Measurements from ENCODE around the gene DGCR2. TPM values are rescaled to one million over a fixed set of nuclear protein-coding genes. Genes with fewer than 3 reads are reported as not detected.

Gene DGCR2
- total RNA-seq, 1 donor = 31.2 TPM

DNA sequence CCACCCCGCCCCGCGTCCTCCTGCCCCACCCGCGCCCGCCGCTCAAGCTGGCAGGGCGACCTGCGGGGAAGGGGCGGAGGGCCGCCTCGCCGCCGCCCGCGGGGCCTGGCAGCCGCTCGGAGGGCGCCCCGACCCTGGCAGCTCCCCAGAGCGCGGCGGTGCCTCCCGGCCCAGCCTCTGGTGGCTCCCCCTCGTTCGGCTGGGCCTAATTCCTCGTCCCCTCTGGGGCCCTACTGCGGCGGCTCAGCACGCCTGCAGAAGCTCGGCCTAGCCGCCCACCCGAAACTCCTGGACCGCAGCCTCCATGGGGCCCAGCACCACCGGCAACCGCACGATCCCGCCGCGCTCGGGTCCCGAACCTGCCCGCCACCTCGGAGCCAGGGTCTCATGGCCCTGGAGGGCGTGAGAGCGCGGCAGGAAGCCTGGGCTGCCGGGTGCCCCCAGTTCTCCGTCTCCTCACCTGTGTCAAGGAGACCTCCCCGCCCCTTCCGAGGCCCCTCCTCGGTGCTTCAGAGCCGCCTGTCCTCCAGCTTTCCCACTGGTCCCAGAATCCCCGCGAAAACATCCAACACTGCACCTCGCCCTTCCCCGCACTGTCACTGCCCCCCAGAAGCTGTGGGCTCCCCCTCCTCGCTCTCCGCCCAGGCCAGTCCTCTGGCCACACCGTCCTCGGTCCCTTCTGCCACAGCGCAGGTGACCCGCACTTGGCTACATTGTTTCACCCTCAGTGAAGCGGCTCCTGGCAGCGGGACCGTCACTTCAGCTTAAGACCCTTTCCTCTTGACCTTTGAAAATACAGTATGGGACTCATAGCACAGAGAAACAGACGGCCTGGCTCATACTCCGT, 28.5 kb upstream of the DGCR2 start:
- Histone ChIP-seq H3K9me3 (ENCODE audit: low read depth, low read length) (no peaks in the 10 kb centered on the region), H3K4me3 (ENCODE audit: low read length) (no peak overlapping the region), H3K4me1 (ENCODE audit: insufficient read depth, low read length) (peaks cover 6% of the 10 kb centered on the region), H3K27me3 (ENCODE audit: insufficient read depth, low read length) (peaks cover 45% of the 10 kb centered on the region)

- H3K27me3 ChIP-seq (ENCODE audit: insufficient read depth, low read length) = peaks cover 45% of the 10 kb centered on the region
- H3K9me3 ChIP-seq (ENCODE audit: low read depth, low read length) = no peaks in the 10 kb centered on the region
- no peak within 1 kb of the TSS for H3K4me3 ChIP-seq (ENCODE audit: low read length)
- peaks cover 6% of the 10 kb centered on the region for H3K4me1 ChIP-seq (ENCODE audit: insufficient read depth, low read length)
Measured at GRCh38 chr22:19149991-19150390, 27.8 kb upstream of the DGCR2 start, which contains the start of gene GSC2. GSC2 (minus strand) TSS chr22:19150292; CDS start chr22:19150283, 9 bp downstream.

GRCh38 chr22:19149047-19149883, 27.1 kb upstream of the DGCR2 start:
- Histone ChIP-seq H3K27me3 (ENCODE audit: insufficient read depth, low read length) (peaks cover 45% of the 10 kb centered on the region), H3K9me3 (ENCODE audit: low read depth, low read length) (no peaks in the 10 kb centered on the region), H3K4me3 (ENCODE audit: low read length) (no peak overlapping the region), H3K4me1 (ENCODE audit: insufficient read depth, low read length) (peaks cover 6% of the 10 kb centered on the region)

- Histone ChIP-seq H3K4me3 (ENCODE audit: low read length) (no peak overlapping the region), H3K9me3 (ENCODE audit: low read depth, low read length) (no peaks in the 10 kb centered on the region), H3K27me3 (ENCODE audit: insufficient read depth, low read length) (peaks cover 45% of the 10 kb centered on the region), H3K4me1 (ENCODE audit: insufficient read depth, low read length) (peaks cover 14% of the 10 kb centered on the region)
Measured at GRCh38 chr22:19148417-19149046, 26.3 kb upstream of the DGCR2 start.

DNA sequence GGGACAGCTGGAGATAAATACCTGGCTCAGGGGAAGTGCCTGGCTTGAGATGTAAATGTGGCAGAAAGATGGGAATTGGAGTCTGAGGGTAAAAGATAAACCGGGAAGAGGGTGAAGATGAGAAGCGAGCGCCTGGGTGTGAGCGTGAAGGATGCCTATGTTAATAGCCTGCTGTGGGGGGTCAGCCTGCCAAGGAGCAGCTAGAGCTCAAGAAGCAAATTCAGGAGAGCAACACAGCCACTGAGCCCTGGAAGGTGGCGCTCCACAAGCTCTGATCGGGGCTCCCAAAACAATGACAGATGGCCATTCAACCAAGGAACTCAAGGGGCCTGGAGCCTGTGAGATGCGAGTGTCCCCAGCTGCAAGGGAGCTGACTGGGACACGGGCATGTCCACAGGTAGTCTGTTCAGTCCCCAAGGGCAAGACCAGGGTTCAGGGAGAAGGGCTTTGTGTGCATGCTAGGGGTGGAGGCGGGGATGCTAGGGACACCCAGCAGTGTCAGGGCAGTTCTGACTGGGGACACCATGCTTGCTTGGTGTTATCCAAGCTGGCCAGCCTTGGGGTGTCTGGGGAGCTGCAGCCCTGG, 25.1 kb upstream of the DGCR2 start:
- Histone ChIP-seq H3K4me1 (ENCODE audit: insufficient read depth, low read length) (peaks cover 18% of the 10 kb centered on the region), H3K4me3 (ENCODE audit: low read length) (no peak overlapping the region), H3K27me3 (ENCODE audit: insufficient read depth, low read length) (peaks cover 40% of the 10 kb centered on the region), H3K9me3 (ENCODE audit: low read depth, low read length) (no peaks in the 10 kb centered on the region)

DNA sequence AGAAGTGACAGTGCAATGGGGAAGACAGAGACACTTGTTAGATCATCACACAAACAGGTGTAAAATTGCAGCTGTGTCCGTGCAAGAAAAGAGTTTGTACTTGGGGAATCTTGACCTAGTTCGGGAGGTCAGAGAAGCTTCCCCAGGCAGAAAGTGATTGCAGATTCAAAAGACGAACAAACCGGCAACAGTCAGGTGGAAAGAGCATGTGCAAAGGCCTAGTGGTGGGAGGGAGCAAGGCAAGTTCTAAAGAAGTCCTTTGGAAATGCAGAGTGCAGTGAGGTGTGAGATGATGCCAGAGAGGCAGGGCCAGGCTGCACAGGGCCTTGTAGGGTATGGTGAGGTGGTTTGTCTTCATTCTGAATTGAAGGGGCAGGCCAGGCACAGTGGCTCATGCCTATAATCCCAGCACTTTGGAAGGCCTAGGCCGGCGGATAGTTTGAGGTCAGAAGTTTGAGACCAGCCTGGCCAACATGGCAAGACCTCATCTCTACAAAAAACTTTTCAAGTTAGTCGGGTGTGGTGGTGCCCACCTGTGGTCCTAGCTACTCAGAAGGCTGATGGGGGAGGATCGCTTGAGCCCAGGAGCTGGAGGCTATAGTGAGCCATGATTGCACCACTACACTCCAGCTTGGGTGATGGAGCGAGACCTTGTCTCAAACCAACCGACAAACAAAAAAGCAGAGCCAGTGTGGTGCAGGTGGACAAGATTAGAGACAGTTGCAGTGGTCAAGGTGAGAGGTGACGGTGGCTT, 24.2 kb upstream of the DGCR2 start:
- peaks cover 18% of the 10 kb centered on the region for H3K4me1 ChIP-seq (ENCODE audit: insufficient read depth, low read length)
- peaks cover 32% of the 10 kb centered on the region for H3K27me3 ChIP-seq (ENCODE audit: insufficient read depth, low read length)
- H3K9me3 ChIP-seq (ENCODE audit: low read depth, low read length) = no peaks in the 10 kb centered on the region
- no peak overlapping the region for H3K4me3 ChIP-seq (ENCODE audit: low read length)

GRCh38 chr22:19143967-19144400, 21.8 kb upstream of the DGCR2 start:
- peaks cover 16% of the 10 kb centered on the region for H3K27me3 ChIP-seq (ENCODE audit: insufficient read depth, low read length)
- H3K4me3 ChIP-seq (ENCODE audit: low read length) = peak overlapping the region; percentile 79
- no peaks in the 10 kb centered on the region for H3K9me3 ChIP-seq (ENCODE audit: low read depth, low read length)
- H3K4me1 ChIP-seq (ENCODE audit: insufficient read depth, low read length) = peaks cover 11% of the 10 kb centered on the region

DNA sequence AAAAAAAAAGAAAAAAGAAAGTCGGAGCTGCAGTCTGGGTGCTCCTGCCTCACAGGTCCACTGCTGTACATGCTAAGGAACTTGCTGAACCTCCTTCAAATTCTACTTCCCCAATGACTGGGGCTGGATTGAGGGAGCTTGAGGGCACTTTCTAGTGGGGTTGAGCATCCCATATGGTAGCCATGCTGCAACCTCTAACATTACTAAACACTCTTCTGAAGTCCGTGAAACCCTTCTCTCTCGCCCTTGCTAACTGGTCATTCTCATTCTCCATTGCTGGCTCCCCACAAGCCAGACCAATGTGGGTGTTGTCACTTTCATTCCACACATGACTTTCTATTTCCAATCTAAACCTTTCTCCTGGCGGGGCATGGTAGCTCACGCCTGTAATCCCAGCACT, 21.0 kb upstream of the DGCR2 start:
- peaks cover 11% of the 10 kb centered on the region for H3K4me1 ChIP-seq (ENCODE audit: insufficient read depth, low read length)
- peaks cover 8% of the 10 kb centered on the region for H3K27me3 ChIP-seq (ENCODE audit: insufficient read depth, low read length)
- H3K9me3 ChIP-seq (ENCODE audit: low read depth, low read length) = no peaks in the 10 kb centered on the region
- H3K4me3 ChIP-seq (ENCODE audit: low read length) = no peak overlapping the region

DNA sequence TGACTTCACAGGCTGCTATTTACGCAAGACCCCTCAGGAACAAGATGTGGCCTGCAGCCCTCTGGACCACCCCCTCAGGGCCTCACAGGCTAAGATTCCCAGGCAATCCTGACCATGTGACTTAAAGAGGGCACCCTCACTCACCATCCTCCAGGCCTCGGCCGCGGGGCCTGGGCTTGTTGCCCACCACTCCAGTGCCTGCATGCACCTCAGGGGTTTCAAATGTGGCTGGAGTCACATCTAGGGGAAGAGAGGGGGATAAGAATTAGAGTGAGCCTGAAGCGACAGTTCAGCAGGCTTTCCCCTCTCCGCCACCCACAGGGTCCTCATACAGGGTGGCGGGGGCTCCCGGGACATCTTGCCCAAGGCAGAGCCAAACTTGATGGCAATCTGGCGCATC, 20.2 kb upstream of the DGCR2 start:
- Histone ChIP-seq H3K4me3 (ENCODE audit: low read length) (no peak overlapping the region), H3K9me3 (ENCODE audit: low read depth, low read length) (no peaks in the 10 kb centered on the region), H3K4me1 (ENCODE audit: insufficient read depth, low read length) (peaks cover 11% of the 10 kb centered on the region), H3K27me3 (ENCODE audit: insufficient read depth, low read length) (peaks cover under 1% of the 10 kb centered on the region)

GRCh38 chr22:19139974-19140373, 17.8 kb upstream of the DGCR2 start:
- H3K27me3 ChIP-seq (ENCODE audit: insufficient read depth, low read length) = no peaks in the 10 kb centered on the region
- peaks cover 11% of the 10 kb centered on the region for H3K4me1 ChIP-seq (ENCODE audit: insufficient read depth, low read length)
- no peak overlapping the region for H3K4me3 ChIP-seq (ENCODE audit: low read length)
- no peaks in the 10 kb centered on the region for H3K9me3 ChIP-seq (ENCODE audit: low read depth, low read length)

DNA sequence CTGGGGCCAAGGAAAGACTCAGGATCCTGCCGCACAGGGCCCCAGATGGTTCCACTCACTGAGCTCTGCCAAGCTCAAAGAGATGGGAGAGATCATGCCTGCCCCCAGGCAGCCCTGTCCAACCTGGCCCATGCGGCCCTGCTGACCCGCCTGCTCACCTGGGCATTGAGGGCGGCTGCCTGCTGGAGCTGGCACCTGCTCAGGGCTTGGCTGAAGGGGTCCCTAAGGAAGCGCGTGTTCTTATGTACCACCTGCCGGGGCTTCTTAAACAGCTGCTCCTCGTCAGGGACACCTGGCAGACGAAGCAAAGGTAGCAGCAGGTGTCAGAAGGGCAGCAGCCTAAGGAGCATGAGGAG, 16.8 kb upstream of the DGCR2 start:
- Histone ChIP-seq H3K4me3 (ENCODE audit: low read length) (no peak overlapping the region), H3K9me3 (ENCODE audit: low read depth, low read length) (no peaks in the 10 kb centered on the region), H3K4me1 (ENCODE audit: insufficient read depth, low read length) (peaks cover 9% of the 10 kb centered on the region), H3K27me3 (ENCODE audit: insufficient read depth, low read length) (no peaks in the 10 kb centered on the region)

- H3K4me1 ChIP-seq (ENCODE audit: insufficient read depth, low read length) = peaks cover 3% of the 10 kb centered on the region
- no peaks in the 10 kb centered on the region for H3K27me3 ChIP-seq (ENCODE audit: insufficient read depth, low read length)
- H3K9me3 ChIP-seq (ENCODE audit: low read depth, low read length) = no peaks in the 10 kb centered on the region
- no peak overlapping the region for H3K4me3 ChIP-seq (ENCODE audit: low read length)
Measured at GRCh38 chr22:19138217-19139000, 16.2 kb upstream of the DGCR2 start.

DNA sequence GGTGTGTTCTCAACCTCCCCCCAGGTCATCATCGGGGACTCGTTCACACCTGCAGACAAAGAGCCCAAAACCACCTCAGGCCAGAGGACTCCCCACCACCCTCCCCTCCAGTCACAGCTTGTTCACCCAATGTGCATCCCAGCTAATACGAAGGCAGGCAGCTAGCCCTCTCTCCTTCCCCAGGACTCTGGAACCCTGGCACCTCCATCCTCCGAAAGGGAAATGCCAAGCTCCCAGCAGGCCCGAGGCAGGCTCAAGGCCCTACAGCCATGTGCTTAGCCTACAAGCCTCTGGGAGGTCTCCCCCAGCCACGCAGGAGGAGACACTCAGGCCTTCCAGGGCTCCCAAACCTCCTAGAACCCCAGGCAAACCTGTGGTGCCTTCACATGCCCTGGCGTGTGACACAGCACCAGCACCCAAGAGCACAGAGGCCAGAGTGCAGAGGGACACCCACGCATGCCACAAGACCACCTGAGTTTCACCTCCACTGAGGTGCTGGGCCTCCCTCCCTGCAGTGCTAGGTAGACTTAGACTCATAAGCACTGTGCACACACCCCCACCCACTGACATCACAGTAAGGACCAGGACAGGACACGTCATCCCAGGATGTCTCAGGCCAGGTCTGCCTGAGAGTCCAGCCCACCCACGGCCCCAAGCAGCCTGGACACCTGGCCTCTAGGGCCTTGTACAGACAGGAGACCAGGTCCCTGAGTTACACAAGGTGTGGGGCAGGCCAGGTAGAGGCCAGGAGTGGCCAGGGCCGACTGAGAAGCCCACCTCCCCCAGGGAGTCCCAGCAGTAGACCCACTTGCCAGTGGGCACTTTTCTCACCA, 15.4 kb upstream of the DGCR2 start:
- H3K4me1 ChIP-seq (ENCODE audit: insufficient read depth, low read length) = no peaks in the 10 kb centered on the region
- no peak overlapping the region for H3K4me3 ChIP-seq (ENCODE audit: low read length)
- no peaks in the 10 kb centered on the region for H3K9me3 ChIP-seq (ENCODE audit: low read depth, low read length)
- H3K27me3 ChIP-seq (ENCODE audit: insufficient read depth, low read length) = no peaks in the 10 kb centered on the region
